Vagina (tissue), 2 donors: ENCODE results near the gene CSK.

Experiments used
- POLR2A ChIP-seq, 2 donors: fragments of 450-650 bp; IDR thresholded peaks; one replicate each; pipeline ENCODE4 v1.6.1; 2017; ENCODE audit warnings: antibody characterized with exemption in 2 of 2, mild to moderate bottlenecking in 2 of 2, moderate library complexity in 2 of 2
- POLR2AphosphoS5 ChIP-seq, 2 donors: sonication (generic); formaldehyde crosslinking; IDR thresholded peaks; one replicate each; pipeline ENCODE4 v1.9.0; 2017; ENCODE audit warnings: antibody characterized with exemption in 2 of 2, mild to moderate bottlenecking in 2 of 2, low read depth in 1 of 2; ENCODE audit not compliant: insufficient read depth in 1 of 2
- TF ChIP-seq, protein P1 (sequence below), 3 experiments: fragments of 450-650 bp in 2 of 3; fragments of 200-600 bp in 1 of 3; sonication (generic) in 1 of 3; IDR thresholded peaks; one replicate each; pipeline ENCODE4 v1.5.1; 2017 to 2019; ENCODE audit warnings: antibody characterized with exemption in 3 of 3, mild to moderate bottlenecking in 2 of 3, moderate library complexity in 2 of 3

DNA sequence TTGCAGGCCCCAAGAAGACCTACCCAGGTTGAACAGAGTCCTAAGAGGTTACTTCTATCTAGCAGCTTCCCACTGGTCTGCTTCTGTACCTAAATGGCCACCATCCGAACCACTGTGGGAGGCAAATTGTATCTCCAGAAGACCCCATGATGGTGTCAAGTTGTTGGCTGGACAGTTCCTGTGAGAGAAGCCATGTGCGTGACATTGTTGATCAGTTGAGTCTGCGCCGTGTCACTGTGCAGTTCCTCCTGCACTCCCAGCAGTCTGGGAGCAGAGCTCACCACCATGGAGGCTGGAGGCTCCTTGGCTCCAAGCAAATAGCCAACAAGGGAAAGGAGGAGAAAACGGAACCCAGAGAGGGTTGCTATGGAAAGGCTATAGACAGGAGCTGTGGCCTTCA is 49.0 kb upstream of the CSK start:
- TF ChIP-seq, protein P1, sequence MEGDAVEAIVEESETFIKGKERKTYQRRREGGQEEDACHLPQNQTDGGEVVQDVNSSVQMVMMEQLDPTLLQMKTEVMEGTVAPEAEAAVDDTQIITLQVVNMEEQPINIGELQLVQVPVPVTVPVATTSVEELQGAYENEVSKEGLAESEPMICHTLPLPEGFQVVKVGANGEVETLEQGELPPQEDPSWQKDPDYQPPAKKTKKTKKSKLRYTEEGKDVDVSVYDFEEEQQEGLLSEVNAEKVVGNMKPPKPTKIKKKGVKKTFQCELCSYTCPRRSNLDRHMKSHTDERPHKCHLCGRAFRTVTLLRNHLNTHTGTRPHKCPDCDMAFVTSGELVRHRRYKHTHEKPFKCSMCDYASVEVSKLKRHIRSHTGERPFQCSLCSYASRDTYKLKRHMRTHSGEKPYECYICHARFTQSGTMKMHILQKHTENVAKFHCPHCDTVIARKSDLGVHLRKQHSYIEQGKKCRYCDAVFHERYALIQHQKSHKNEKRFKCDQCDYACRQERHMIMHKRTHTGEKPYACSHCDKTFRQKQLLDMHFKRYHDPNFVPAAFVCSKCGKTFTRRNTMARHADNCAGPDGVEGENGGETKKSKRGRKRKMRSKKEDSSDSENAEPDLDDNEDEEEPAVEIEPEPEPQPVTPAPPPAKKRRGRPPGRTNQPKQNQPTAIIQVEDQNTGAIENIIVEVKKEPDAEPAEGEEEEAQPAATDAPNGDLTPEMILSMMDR (IDR thresholded peaks at IDR 0.05): no peak
- no peak for TF ChIP-seq POLR2AphosphoS5 (IDR thresholded peaks at IDR 0.05; ENCODE audit: insufficient read depth in 1 of 2, low read depth in 1 of 2)
- no peak for TF ChIP-seq POLR2A (IDR thresholded peaks at IDR 0.05)
